Left ventricle myocardium inferior (tissue), 1 donor: ENCODE measurements around the gene ECHS1. TPM values are rescaled to one million over a fixed set of nuclear protein-coding genes. Genes with fewer than 3 reads are reported as not detected.

ENCODE experiments used
- DNase-seq: peaks from one replicate; pipeline ENCODE4 v3.0.0-alpha.2; 2020
- H3K27ac ChIP-seq: fragments of 200-600 bp; replicated peaks from 2 replicates; pipeline ENCODE4 v1.8.0; 2021
- H3K27me3 ChIP-seq: fragments of 200-600 bp; 2 replicates; pipeline ENCODE4 v1.8.0; 2021; ENCODE audit warnings: low read depth
- H3K36me3 ChIP-seq: fragments of 200-600 bp; 2 replicates; pipeline ENCODE4 v1.8.0; 2021
- H3K4me1 ChIP-seq: fragments of 200-600 bp; 2 replicates; pipeline ENCODE4 v1.8.0; 2021
- H3K4me3 ChIP-seq: fragments of 200-600 bp; 2 replicates; pipeline ENCODE4 v1.8.0; 2021; ENCODE audit warnings: mild to moderate bottlenecking, moderate library complexity
- H3K9me3 ChIP-seq: fragments of 200-600 bp; replicated peaks from 2 replicates; pipeline ENCODE4 v1.8.0; 2021
- CTCF ChIP-seq: fragments of 200-600 bp; IDR thresholded peaks from 2 replicates; pipeline ENCODE4 v1.8.0; 2021; ENCODE audit warnings: antibody characterized with exemption, mild to moderate bottlenecking, borderline replicate concordance
- intact Hi-C: fragments of 100-400 bp; cut with micrococcal nuclease; formaldehyde crosslinking; loops from one replicate; pipeline ENCODE4 v1.11.0; 2022
- total RNA-seq: library from RNA; stranded (reverse); fragmentation: NEBNext Ultra II Directional; extraction: Animal tissue kit (Norgen Biotek cat#: 25700); gene quantifications from one replicate; pipeline ENCODE4 v1.2.1, GENCODE V29; 2021
- donor health status: DM: no; HTN: yes; CAD: no; lungs with severe emphysema.

The ECHS1 gene
- total RNA-seq, 1 donor from 2014 or later, result 212 TPM

GRCh38 chr10:133337370-133337725, 35.8 kb downstream of the ECHS1 start:
- H3K27me3 ChIP-seq, result peaks cover 90% of the 10 kb centered on the region

GRCh38 chr10:133336577-133337369, 36.4 kb downstream of the ECHS1 start, which contains the start of gene CALY:
TSS of gene CALY (minus strand) at chr10:133336896. CDS start at chr10:133328989, 7,907 bp downstream.
- Histone ChIP-seq H3K4me1 (peaks cover 23% of the 10 kb centered on the region), H3K9me3 (no peaks in the 10 kb centered on the region), H3K4me3 (peak within 1 kb of the TSS; percentile 58), H3K36me3 (no peaks in the 10 kb centered on the region), H3K27me3 (peaks cover 90% of the 10 kb centered on the region), H3K27ac (no peak within 1 kb of the TSS)
- no peak for DNase-seq
- intact Hi-C loops, result no loop called here
- no peak for TF ChIP-seq CTCF

More at GRCh38 chr10:133337370-133337725, 35.8 kb downstream of the ECHS1 start:
- Histone ChIP-seq H3K4me1 (peaks cover 23% of the 10 kb centered on the region), H3K4me3 (no peak overlapping the region), H3K27ac (no peak overlapping the region), H3K36me3 (no peaks in the 10 kb centered on the region), H3K9me3 (no peaks in the 10 kb centered on the region)
- no peak for DNase-seq
- no peak for TF ChIP-seq CTCF
- intact Hi-C loops, result no loop called here

GRCh38 chr10:133336118-133336576, 37.0 kb downstream of the ECHS1 start:
- Histone ChIP-seq H3K4me1 (peaks cover 23% of the 10 kb centered on the region), H3K4me3 (peak overlapping the region; percentile 58), H3K36me3 (no peaks in the 10 kb centered on the region), H3K27me3 (peaks cover 90% of the 10 kb centered on the region), H3K9me3 (no peaks in the 10 kb centered on the region), H3K27ac (no peak overlapping the region)
- no peak for DNase-seq
- TF ChIP-seq CTCF, result no peak
- intact Hi-C loops, result no loop called here

- Histone ChIP-seq H3K27me3 (peaks cover 88% of the 10 kb centered on the region), H3K27ac (no peak overlapping the region), H3K9me3 (no peaks in the 10 kb centered on the region), H3K36me3 (no peaks in the 10 kb centered on the region), H3K4me3 (peak overlapping the region; percentile 58), H3K4me1 (peaks cover 23% of the 10 kb centered on the region)
- DNase-seq, result peak; percentile 54
- TF ChIP-seq CTCF, result no peak
- intact Hi-C loops, result no loop called here
These were observed 37.7 kb downstream of the ECHS1 start for GRCh38 chr10:133335246-133336117.

- no peaks in the 10 kb centered on the region for H3K9me3 ChIP-seq
- intact Hi-C loops, result no loop called here
- H3K27ac ChIP-seq, result no peak overlapping the region
- H3K27me3 ChIP-seq, result peaks cover 86% of the 10 kb centered on the region
- H3K36me3 ChIP-seq, result no peaks in the 10 kb centered on the region
- TF ChIP-seq CTCF, result no peak
- no peak for DNase-seq
- peaks cover 27% of the 10 kb centered on the region for H3K4me1 ChIP-seq
- peak overlapping the region; percentile 58 for H3K4me3 ChIP-seq
These were observed 38.5 kb downstream of the ECHS1 start for GRCh38 chr10:133334503-133335245.
